Endothelial cell (in vitro differentiated cells): Measurements from ENCODE around the gene CDKL1. TPM values are rescaled to one million over a fixed set of nuclear protein-coding genes. Genes with fewer than 3 reads are reported as not detected.

Experiments used
- DNase-seq: peaks from one replicate; pipeline ENCODE4 v3.0.0; 2021; ENCODE audit warnings: low spot score
- H3K27ac Mint-ChIP-seq: one replicate; pipeline ENCODE4 v1.8.0; 2021; ENCODE audit warnings: mixed read lengths, inconsistent platforms; ENCODE audit not compliant: unreplicated experiment
- H3K27me3 Mint-ChIP-seq: one replicate; pipeline ENCODE4 v1.8.0; 2021; ENCODE audit warnings: mild to moderate bottlenecking, moderate library complexity, mixed read lengths, inconsistent platforms; ENCODE audit not compliant: unreplicated experiment
- H3K36me3 Mint-ChIP-seq: one replicate; pipeline ENCODE4 v1.8.0; 2021; ENCODE audit warnings: mild to moderate bottlenecking, low read depth, mixed read lengths, inconsistent platforms; ENCODE audit not compliant: unreplicated experiment
- H3K4me1 Mint-ChIP-seq: one replicate; pipeline ENCODE4 v1.8.0; 2021; ENCODE audit warnings: mild to moderate bottlenecking, mixed read lengths, inconsistent platforms; ENCODE audit not compliant: unreplicated experiment
- H3K4me3 Mint-ChIP-seq: one replicate; pipeline ENCODE4 v1.8.0; 2021; ENCODE audit warnings: mild to moderate bottlenecking, mixed read lengths, inconsistent platforms; ENCODE audit not compliant: unreplicated experiment
- H3K9me3 Mint-ChIP-seq: one replicate; pipeline ENCODE4 v1.8.0; 2021; ENCODE audit warnings: mixed read lengths, inconsistent platforms; ENCODE audit not compliant: unreplicated experiment
- total RNA-seq: library from RNA; stranded (reverse); fragmentation: NEBNext Ultra II Directional; extraction: Animal tissue kit (Norgen Biotek cat#: 25700); gene quantifications from one replicate; pipeline ENCODE4 v1.2.1, GENCODE V29; 2021; ENCODE audit not compliant: unreplicated experiment
- TF ChIP-seq, protein P1 (sequence below): fragments of 200-600 bp; sonication (generic); IDR thresholded peaks from one replicate; pipeline ENCODE4 v1.5.0; 2021; ENCODE audit warnings: antibody characterized with exemption; ENCODE audit not compliant: unreplicated experiment

The CDKL1 gene
- total RNA-seq, 1 donor from 2014 or later, result 19.0 TPM

- no peaks in the 10 kb centered on the region for H3K9me3 Mint-ChIP-seq
- TF ChIP-seq, protein P1, sequence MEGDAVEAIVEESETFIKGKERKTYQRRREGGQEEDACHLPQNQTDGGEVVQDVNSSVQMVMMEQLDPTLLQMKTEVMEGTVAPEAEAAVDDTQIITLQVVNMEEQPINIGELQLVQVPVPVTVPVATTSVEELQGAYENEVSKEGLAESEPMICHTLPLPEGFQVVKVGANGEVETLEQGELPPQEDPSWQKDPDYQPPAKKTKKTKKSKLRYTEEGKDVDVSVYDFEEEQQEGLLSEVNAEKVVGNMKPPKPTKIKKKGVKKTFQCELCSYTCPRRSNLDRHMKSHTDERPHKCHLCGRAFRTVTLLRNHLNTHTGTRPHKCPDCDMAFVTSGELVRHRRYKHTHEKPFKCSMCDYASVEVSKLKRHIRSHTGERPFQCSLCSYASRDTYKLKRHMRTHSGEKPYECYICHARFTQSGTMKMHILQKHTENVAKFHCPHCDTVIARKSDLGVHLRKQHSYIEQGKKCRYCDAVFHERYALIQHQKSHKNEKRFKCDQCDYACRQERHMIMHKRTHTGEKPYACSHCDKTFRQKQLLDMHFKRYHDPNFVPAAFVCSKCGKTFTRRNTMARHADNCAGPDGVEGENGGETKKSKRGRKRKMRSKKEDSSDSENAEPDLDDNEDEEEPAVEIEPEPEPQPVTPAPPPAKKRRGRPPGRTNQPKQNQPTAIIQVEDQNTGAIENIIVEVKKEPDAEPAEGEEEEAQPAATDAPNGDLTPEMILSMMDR, result no peak
- peak overlapping the region; percentile 95 for H3K27ac Mint-ChIP-seq
- DNase-seq, result no peak
- H3K4me3 Mint-ChIP-seq, result peak overlapping the region; percentile 50
- peaks cover 4% of the 10 kb centered on the region for H3K27me3 Mint-ChIP-seq
- H3K4me1 Mint-ChIP-seq, result peaks cover 62% of the 10 kb centered on the region
- H3K36me3 Mint-ChIP-seq, result no peaks in the 10 kb centered on the region
Observed at GRCh38 chr14:50345846-50346422, 50.7 kb downstream of the CDKL1 start.

GRCh38 chr14:50344876-50345563 is 51.7 kb downstream of the CDKL1 start:
- no peak for DNase-seq
- Mint-ChIP-seq H3K4me1 (peaks cover 65% of the 10 kb centered on the region), H3K36me3 (no peaks in the 10 kb centered on the region), H3K4me3 (no peak overlapping the region), H3K27me3 (peaks cover 6% of the 10 kb centered on the region), H3K27ac (peak overlapping the region; percentile 74), H3K9me3 (no peaks in the 10 kb centered on the region)
- TF ChIP-seq, protein P1, result no peak

- DNase-seq, result no peak
- peaks cover 71% of the 10 kb centered on the region for H3K4me1 Mint-ChIP-seq
- TF ChIP-seq, protein P1, result no peak
- no peaks in the 10 kb centered on the region for H3K36me3 Mint-ChIP-seq
- no peaks in the 10 kb centered on the region for H3K9me3 Mint-ChIP-seq
- peaks cover 6% of the 10 kb centered on the region for H3K27me3 Mint-ChIP-seq
- H3K27ac Mint-ChIP-seq, result no peak overlapping the region
- H3K4me3 Mint-ChIP-seq, result no peak overlapping the region
Observed at GRCh38 chr14:50344116-50344775, 52.4 kb downstream of the CDKL1 start.

DNA sequence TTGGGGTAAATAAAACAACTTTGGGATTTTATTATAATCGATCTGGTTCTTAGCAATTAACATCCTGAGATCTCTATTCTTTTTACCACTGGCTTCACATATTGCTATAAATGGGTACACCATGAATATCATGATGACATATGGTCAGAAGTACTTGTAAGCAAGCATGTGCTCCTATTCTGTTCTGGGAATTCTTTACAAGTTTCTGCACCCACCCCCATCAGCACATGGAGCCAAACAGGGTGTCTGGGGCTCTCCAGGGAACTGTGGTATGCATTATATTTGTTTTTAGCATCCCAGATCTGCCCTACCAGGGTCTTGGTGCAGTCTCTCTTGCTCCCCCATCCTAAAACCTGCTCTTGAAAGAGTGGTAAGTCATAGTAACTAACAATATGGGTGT is 53.2 kb downstream of the CDKL1 start:
- Mint-ChIP-seq H3K4me1 (peaks cover 68% of the 10 kb centered on the region), H3K9me3 (no peaks in the 10 kb centered on the region), H3K36me3 (no peaks in the 10 kb centered on the region), H3K27me3 (peaks cover 6% of the 10 kb centered on the region), H3K27ac (no peak overlapping the region), H3K4me3 (no peak overlapping the region)
- TF ChIP-seq, protein P1, result no peak
- DNase-seq, result no peak
